ENCODE data around the gene BPIFB6.

The BPIFB6 gene

GRCh38 chr20:33051333-33051732 is 19.9 kb downstream of the BPIFB6 start:
- no peak for TF ChIP-seq CTCF (IDR thresholded peaks at IDR 0.05; ENCODE audit: insufficient read depth, low read length, missing control alignments)
- POLR2A ChIA-PET = no interaction called here
- no peak for DNase-seq (ENCODE audit: low read depth, low spot score)
- CTCF ChIA-PET = no interaction called here
- H3K4me3 ChIP-seq (ENCODE audit: low read depth, low read length) = no peak overlapping the region

- H3K4me3 ChIP-seq (ENCODE audit: low read depth, low read length) = no peak within 1 kb of the TSS
- ChIA-PET POLR2A (no interaction called here), CTCF (no interaction called here)
- no peak for DNase-seq (ENCODE audit: low read depth, low spot score)
- TF ChIP-seq CTCF (IDR thresholded peaks at IDR 0.05; ENCODE audit: insufficient read depth, low read length, missing control alignments) = no peak
These were observed 22.1 kb downstream of the BPIFB6 start, which contains the start of gene BPIFB3 for GRCh38 chr20:33053291-33054106. TSS of gene BPIFB3 (plus strand) at chr20:33053903. CDS start at chr20:33055436, 1,533 bp downstream.

- ChIA-PET CTCF (no interaction called here), POLR2A (no interaction called here)
- TF ChIP-seq CTCF (IDR thresholded peaks at IDR 0.05; ENCODE audit: insufficient read depth, low read length, missing control alignments) = no peak
- no peak for DNase-seq (ENCODE audit: low read depth, low spot score)
- H3K4me3 ChIP-seq (ENCODE audit: low read depth, low read length) = no peak overlapping the region
These were observed 22.9 kb downstream of the BPIFB6 start for GRCh38 chr20:33054381-33054780.

- POLR2A ChIA-PET = no interaction called here
- TF ChIP-seq CTCF (IDR thresholded peaks at IDR 0.05; ENCODE audit: insufficient read depth, low read length, missing control alignments) = no peak
- no peak for DNase-seq (ENCODE audit: low read depth, low spot score)
- CTCF ChIA-PET = no interaction called here
- no peak overlapping the region for H3K4me3 ChIP-seq (ENCODE audit: low read depth, low read length)
These were observed 23.3 kb downstream of the BPIFB6 start for GRCh38 chr20:33054791-33055190.

- ChIA-PET CTCF (no interaction called here), POLR2A (interaction anchor here (0.7 kb wide), 1 partner anchor 1140 kb away, joined by 3 read pairs; no protein-coding TSS in a partner anchor)
These were observed 27.7 kb downstream of the BPIFB6 start for GRCh38 chr20:33059136-33059535.

More at GRCh38 chr20:33059136-33059535, 27.7 kb downstream of the BPIFB6 start:
- no peak overlapping the region for H3K4me3 ChIP-seq (ENCODE audit: low read depth, low read length)
- DNase-seq (ENCODE audit: low read depth, low spot score) = no peak
- no peak for TF ChIP-seq CTCF (IDR thresholded peaks at IDR 0.05; ENCODE audit: insufficient read depth, low read length, missing control alignments)

Measured in AG04449 (cell line).